HEK293 (cell line): ENCODE measurements around the gene CKLF.

Experiments
- GLI4 ChIP-seq: fragments of 450-650 bp; formaldehyde crosslinking; IDR thresholded peaks from 2 replicates; pipeline ENCODE4 v1.5.1; 2016; ENCODE audit warnings: missing biosample characterization, missing genetic modification characterization
- HOXD13 ChIP-seq: sonication (generic); formaldehyde crosslinking; IDR thresholded peaks from 2 replicates; pipeline ENCODE4 v1.8.0; 2022; ENCODE audit warnings: missing genetic modification reagents, borderline replicate concordance
- IKZF3 ChIP-seq: fragments of 450-650 bp; IDR thresholded peaks from 2 replicates; pipeline ENCODE4 v1.5.0; 2018; ENCODE audit warnings: missing biosample characterization, mild to moderate bottlenecking, missing genetic modification characterization, moderate library complexity
- SCRT2 ChIP-seq: fragments of 450-650 bp; formaldehyde crosslinking; IDR thresholded peaks from 2 replicates; pipeline ENCODE4 v1.5.1; 2016; ENCODE audit warnings: missing biosample characterization, missing genetic modification characterization
- TCF7L2 ChIP-seq: IDR thresholded peaks from 2 replicates; pipeline ENCODE4 v1.6.1; 2011; ENCODE audit warnings: low read depth, mild to moderate bottlenecking, inconsistent platforms, low read length, moderate library complexity, borderline replicate concordance
- ZBTB1 ChIP-seq: fragments of 450-650 bp; formaldehyde crosslinking; IDR thresholded peaks from 2 replicates; pipeline ENCODE4 v1.5.1; 2016; ENCODE audit warnings: missing biosample characterization, missing genetic modification characterization
- ZBTB17 ChIP-seq: fragments of 450-650 bp; formaldehyde crosslinking; IDR thresholded peaks from 2 replicates; pipeline ENCODE4 v1.5.1; 2016; ENCODE audit warnings: missing biosample characterization, missing genetic modification characterization
- ZBTB7A ChIP-seq: fragments of 450-650 bp; formaldehyde crosslinking; IDR thresholded peaks from 2 replicates; pipeline ENCODE4 v1.5.1; 2016; ENCODE audit warnings: low read depth, missing biosample characterization, missing genetic modification characterization
- ZEB2 ChIP-seq: fragments of 450-650 bp; formaldehyde crosslinking; IDR thresholded peaks from 2 replicates; pipeline ENCODE4 v1.5.1; 2016; ENCODE audit warnings: missing biosample characterization, missing genetic modification characterization
- ZFP37 ChIP-seq: fragments of 450-650 bp; formaldehyde crosslinking; IDR thresholded peaks from 2 replicates; pipeline ENCODE4 v1.5.1; 2016; ENCODE audit warnings: missing biosample characterization, missing genetic modification characterization
- ZFP41 ChIP-seq: fragments of 450-650 bp; formaldehyde crosslinking; IDR thresholded peaks from 2 replicates; pipeline ENCODE4 v1.5.1; 2016; ENCODE audit warnings: missing biosample characterization, missing genetic modification characterization, borderline replicate concordance
- ZNF138 ChIP-seq: fragments of 450-650 bp; formaldehyde crosslinking; IDR thresholded peaks from 2 replicates; pipeline ENCODE4 v1.5.1; 2016; ENCODE audit warnings: missing biosample characterization, missing genetic modification characterization, borderline replicate concordance
- ZNF146 ChIP-seq: fragments of 450-650 bp; formaldehyde crosslinking; IDR thresholded peaks from 2 replicates; pipeline ENCODE4 v1.5.1; 2016; ENCODE audit warnings: missing biosample characterization, missing genetic modification characterization
- ZNF157 ChIP-seq: fragments of 450-650 bp; formaldehyde crosslinking; IDR thresholded peaks from 2 replicates; pipeline ENCODE4 v1.5.1; 2016; ENCODE audit warnings: missing biosample characterization, missing genetic modification characterization
- ZNF350 ChIP-seq: fragments of 450-650 bp; formaldehyde crosslinking; IDR thresholded peaks from 2 replicates; pipeline ENCODE4 v1.5.0; 2017; ENCODE audit warnings: missing biosample characterization, mild to moderate bottlenecking, missing genetic modification characterization
- ZNF404 ChIP-seq: fragments of 450-650 bp; formaldehyde crosslinking; IDR thresholded peaks from 2 replicates; pipeline ENCODE4 v1.5.1; 2017; ENCODE audit warnings: missing biosample characterization, missing genetic modification characterization
- ZNF416 ChIP-seq: fragments of 450-650 bp; formaldehyde crosslinking; IDR thresholded peaks from 2 replicates; pipeline ENCODE4 v1.5.1; 2016; ENCODE audit warnings: missing biosample characterization, missing genetic modification characterization
- ZNF423 ChIP-seq: fragments of 450-650 bp; formaldehyde crosslinking; IDR thresholded peaks from 2 replicates; pipeline ENCODE4 v1.5.1; 2016; ENCODE audit warnings: missing biosample characterization, missing genetic modification characterization
- ZNF521 ChIP-seq: fragments of 450-650 bp; formaldehyde crosslinking; IDR thresholded peaks from 2 replicates; pipeline ENCODE4 v1.5.1; 2017; ENCODE audit warnings: missing biosample characterization, mild to moderate bottlenecking, missing genetic modification characterization
- ZNF530 ChIP-seq: fragments of 450-650 bp; formaldehyde crosslinking; IDR thresholded peaks from 2 replicates; pipeline ENCODE4 v1.5.1; 2016; ENCODE audit warnings: low read depth, missing biosample characterization, missing genetic modification characterization
- ZNF555 ChIP-seq: fragments of 450-650 bp; formaldehyde crosslinking; conservative IDR thresholded peaks from 2 replicates; pipeline ENCODE4 v1.5.1; 2017; ENCODE audit warnings: missing biosample characterization, mild to moderate bottlenecking, missing genetic modification characterization, inconsistent platforms
- ZNF585B ChIP-seq: fragments of 450-650 bp; formaldehyde crosslinking; IDR thresholded peaks from 2 replicates; pipeline ENCODE4 v1.5.1; 2016; ENCODE audit warnings: missing biosample characterization, missing genetic modification characterization
- ZNF596 ChIP-seq: fragments of 450-650 bp; IDR thresholded peaks from 2 replicates; pipeline ENCODE4 v1.5.0; 2018; ENCODE audit warnings: missing biosample characterization, mild to moderate bottlenecking, missing genetic modification characterization, moderate library complexity
- ZNF664 ChIP-seq: fragments of 450-650 bp; formaldehyde crosslinking; IDR thresholded peaks from 2 replicates; pipeline ENCODE4 v1.5.1; 2016; ENCODE audit warnings: missing biosample characterization, missing genetic modification characterization
- ZNF677 ChIP-seq: fragments of 450-650 bp; IDR thresholded peaks from 2 replicates; pipeline ENCODE4 v1.5.0; 2018; ENCODE audit warnings: missing biosample characterization, mild to moderate bottlenecking, missing genetic modification characterization, moderate library complexity
- ZNF701 ChIP-seq: fragments of 450-650 bp; formaldehyde crosslinking; IDR thresholded peaks from 2 replicates; pipeline ENCODE4 v1.5.1; 2016; ENCODE audit warnings: missing biosample characterization, missing genetic modification characterization
- ZNF792 ChIP-seq: fragments of 450-650 bp; formaldehyde crosslinking; IDR thresholded peaks from 2 replicates; pipeline ENCODE4 v1.5.1; 2016; ENCODE audit warnings: missing biosample characterization, missing genetic modification characterization
- ZNF830 ChIP-seq: fragments of 450-650 bp; IDR thresholded peaks from 2 replicates; pipeline ENCODE4 v1.5.0; 2018; ENCODE audit warnings: missing biosample characterization, missing genetic modification characterization, low read depth, mild to moderate bottlenecking, moderate library complexity
- ZNF843 ChIP-seq: fragments of 450-650 bp; formaldehyde crosslinking; IDR thresholded peaks from 2 replicates; pipeline ENCODE4 v1.5.1; 2016; ENCODE audit warnings: missing biosample characterization, missing genetic modification characterization
- TF ChIP-seq, protein P1 (sequence below): fragments of 450-650 bp; formaldehyde crosslinking; IDR thresholded peaks from 2 replicates; pipeline ENCODE4 v1.5.1; 2016; ENCODE audit warnings: missing biosample characterization, missing genetic modification characterization
- TF ChIP-seq, protein P2 (sequence below): fragments of 450-650 bp; formaldehyde crosslinking; IDR thresholded peaks from 2 replicates; pipeline ENCODE4 v1.5.1; 2016; ENCODE audit warnings: missing biosample characterization, missing genetic modification characterization
- TF ChIP-seq, protein P3 (sequence below): fragments of 450-650 bp; formaldehyde crosslinking; conservative IDR thresholded peaks from 2 replicates; pipeline ENCODE4 v1.5.1; 2016; ENCODE audit warnings: low read depth, missing biosample characterization, missing genetic modification characterization
- TF ChIP-seq, protein P4 (sequence below): fragments of 450-650 bp; formaldehyde crosslinking; IDR thresholded peaks from 2 replicates; pipeline ENCODE4 v1.5.1; 2016; ENCODE audit warnings: missing biosample characterization, missing genetic modification characterization

Gene CKLF

DNA sequence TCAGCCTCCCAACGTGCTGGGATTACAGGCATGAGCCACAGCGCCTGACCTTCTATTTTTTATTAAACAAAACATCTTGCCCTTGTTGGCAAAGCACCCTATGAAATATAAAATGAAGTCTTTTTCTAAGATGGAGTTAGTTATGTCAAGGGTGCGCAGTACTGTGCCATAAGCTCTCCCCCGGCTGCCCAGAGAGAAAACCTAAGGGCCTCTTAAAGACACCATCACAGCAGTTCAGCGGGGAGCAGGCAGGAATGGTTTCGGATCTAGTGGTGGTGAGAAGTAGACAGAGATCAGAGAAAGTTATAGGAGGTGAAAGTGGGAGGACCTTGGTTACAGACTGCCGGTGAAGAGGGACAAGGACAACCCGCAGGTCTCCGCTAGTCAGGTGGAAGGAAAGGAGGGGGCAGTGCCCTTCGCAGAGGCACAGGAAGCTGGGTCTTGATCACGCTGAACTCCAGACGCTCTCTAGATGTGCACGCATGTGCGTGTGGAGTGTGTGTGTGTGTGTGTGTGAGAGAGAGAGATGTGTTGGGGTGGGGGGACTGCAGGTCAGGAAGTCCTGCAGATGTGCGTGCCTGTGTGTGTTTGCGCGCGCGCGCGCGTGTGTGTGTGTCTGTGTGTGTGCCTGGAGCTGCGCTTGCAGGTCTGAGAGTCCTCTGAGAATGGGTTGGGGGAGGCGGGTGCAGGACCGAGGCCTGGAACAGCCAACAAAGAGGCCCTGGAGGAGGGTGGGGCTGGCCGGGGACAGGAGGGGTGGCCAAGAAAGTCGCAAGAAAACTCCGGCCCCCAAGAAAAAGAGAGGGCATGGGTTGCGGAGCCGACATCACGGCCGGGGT lies 51.4 kb downstream of the CKLF start (continued):
- TF ChIP-seq, protein P1, sequence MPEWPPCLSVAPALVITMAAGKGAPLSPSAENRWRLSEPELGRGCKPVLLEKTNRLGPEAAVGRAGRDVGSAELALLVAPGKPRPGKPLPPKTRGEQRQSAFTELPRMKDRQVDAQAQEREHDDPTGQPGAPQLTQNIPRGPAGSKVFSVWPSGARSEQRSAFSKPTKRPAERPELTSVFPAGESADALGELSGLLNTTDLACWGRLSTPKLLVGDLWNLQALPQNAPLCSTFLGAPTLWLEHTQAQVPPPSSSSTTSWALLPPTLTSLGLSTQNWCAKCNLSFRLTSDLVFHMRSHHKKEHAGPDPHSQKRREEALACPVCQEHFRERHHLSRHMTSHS: no peak
- TF ChIP-seq ZNF830 (no peak), SCRT2 (tag by site-specific recombination) (peak; percentile 62), ZNF596 (no peak), ZNF585B (no peak), ZNF701 (tag by site-specific recombination) (no peak; the same call in 1 of the 2 replicates), TCF7L2 (no peak), ZFP41 (tag by site-specific recombination) (no peak), ZNF677 (tag by site-specific recombination) (no peak), ZBTB7A (tag by site-specific recombination) (peak; percentile 79; the same call in 1 of the 2 replicates), HOXD13 (CRISPR knock-in tag) (no peak), ZBTB17 (peak; percentile 87), ZNF157 (tag by site-specific recombination) (0 out of 2 replicates have a peak, but pooled peaks have one; percentile 28), ZNF404 (tag by site-specific recombination) (no peak), ZNF146 (tag by site-specific recombination) (no peak), ZNF416 (tag by site-specific recombination) (peak; percentile 31; the same call in 1 of the 2 replicates), ZEB2 (tag by site-specific recombination) (no peak; the same call in none of the 2 replicates), ZNF555 (tag by site-specific recombination) (no peak), ZNF350 (tag by site-specific recombination) (no peak), ZFP37 (tag by site-specific recombination) (peak; percentile 27; the same call in 1 of the 2 replicates), IKZF3 (tag by site-specific recombination) (no peak), GLI4 (tag by site-specific recombination) (peak; percentile 50; the same call in 1 of the 2 replicates), ZNF423 (tag by site-specific recombination) (0 out of 2 replicates have a peak, but pooled peaks have one; percentile 43), ZNF843 (tag by site-specific recombination) (peak; percentile 75), ZNF792 (tag by site-specific recombination) (peak; percentile 87), ZNF138 (tag by site-specific recombination) (no peak), ZNF521 (tag by site-specific recombination) (no peak), ZBTB1 (tag by site-specific recombination) (no peak), ZNF530 (tag by site-specific recombination) (no peak), ZNF664 (tag by site-specific recombination) (peak; percentile 23; the same call in 1 of the 2 replicates)
- TF ChIP-seq, protein P2, sequence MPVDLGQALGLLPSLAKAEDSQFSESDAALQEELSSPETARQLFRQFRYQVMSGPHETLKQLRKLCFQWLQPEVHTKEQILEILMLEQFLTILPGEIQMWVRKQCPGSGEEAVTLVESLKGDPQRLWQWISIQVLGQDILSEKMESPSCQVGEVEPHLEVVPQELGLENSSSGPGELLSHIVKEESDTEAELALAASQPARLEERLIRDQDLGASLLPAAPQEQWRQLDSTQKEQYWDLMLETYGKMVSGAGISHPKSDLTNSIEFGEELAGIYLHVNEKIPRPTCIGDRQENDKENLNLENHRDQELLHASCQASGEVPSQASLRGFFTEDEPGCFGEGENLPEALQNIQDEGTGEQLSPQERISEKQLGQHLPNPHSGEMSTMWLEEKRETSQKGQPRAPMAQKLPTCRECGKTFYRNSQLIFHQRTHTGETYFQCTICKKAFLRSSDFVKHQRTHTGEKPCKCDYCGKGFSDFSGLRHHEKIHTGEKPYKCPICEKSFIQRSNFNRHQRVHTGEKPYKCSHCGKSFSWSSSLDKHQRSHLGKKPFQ: no peak
- TF ChIP-seq, protein P3, sequence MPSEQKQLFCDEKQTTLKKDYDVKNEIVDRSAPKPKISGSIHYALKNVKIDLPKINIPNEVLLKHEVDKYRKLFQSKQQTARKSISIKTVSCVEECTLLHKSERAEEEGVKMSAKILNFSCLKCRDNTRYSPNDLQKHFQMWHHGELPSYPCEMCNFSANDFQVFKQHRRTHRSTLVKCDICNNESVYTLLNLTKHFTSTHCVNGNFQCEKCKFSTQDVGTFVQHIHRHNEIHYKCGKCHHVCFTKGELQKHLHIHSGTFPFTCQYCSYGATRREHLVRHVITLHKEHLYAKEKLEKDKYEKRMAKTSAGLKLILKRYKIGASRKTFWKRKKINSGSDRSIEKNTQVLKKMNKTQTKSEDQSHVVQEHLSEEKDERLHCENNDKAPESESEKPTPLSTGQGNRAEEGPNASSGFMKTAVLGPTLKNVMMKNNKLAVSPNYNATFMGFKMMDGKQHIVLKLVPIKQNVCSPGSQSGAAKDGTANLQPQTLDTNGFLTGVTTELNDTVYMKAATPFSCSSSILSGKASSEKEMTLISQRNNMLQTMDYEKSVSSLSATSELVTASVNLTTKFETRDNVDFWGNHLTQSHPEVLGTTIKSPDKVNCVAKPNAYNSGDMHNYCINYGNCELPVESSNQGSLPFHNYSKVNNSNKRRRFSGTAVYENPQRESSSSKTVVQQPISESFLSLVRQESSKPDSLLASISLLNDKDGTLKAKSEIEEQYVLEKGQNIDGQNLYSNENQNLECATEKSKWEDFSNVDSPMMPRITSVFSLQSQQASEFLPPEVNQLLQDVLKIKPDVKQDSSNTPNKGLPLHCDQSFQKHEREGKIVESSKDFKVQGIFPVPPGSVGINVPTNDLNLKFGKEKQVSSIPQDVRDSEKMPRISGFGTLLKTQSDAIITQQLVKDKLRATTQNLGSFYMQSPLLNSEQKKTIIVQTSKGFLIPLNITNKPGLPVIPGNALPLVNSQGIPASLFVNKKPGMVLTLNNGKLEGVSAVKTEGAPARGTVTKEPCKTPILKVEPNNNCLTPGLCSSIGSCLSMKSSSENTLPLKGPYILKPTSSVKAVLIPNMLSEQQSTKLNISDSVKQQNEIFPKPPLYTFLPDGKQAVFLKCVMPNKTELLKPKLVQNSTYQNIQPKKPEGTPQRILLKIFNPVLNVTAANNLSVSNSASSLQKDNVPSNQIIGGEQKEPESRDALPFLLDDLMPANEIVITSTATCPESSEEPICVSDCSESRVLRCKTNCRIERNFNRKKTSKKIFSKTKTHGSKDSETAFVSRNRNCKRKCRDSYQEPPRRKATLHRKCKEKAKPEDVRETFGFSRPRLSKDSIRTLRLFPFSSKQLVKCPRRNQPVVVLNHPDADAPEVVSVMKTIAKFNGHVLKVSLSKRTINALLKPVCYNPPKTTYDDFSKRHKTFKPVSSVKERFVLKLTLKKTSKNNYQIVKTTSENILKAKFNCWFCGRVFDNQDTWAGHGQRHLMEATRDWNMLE: no peak
- TF ChIP-seq, protein P4, sequence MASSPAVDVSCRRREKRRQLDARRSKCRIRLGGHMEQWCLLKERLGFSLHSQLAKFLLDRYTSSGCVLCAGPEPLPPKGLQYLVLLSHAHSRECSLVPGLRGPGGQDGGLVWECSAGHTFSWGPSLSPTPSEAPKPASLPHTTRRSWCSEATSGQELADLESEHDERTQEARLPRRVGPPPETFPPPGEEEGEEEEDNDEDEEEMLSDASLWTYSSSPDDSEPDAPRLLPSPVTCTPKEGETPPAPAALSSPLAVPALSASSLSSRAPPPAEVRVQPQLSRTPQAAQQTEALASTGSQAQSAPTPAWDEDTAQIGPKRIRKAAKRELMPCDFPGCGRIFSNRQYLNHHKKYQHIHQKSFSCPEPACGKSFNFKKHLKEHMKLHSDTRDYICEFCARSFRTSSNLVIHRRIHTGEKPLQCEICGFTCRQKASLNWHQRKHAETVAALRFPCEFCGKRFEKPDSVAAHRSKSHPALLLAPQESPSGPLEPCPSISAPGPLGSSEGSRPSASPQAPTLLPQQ (tag by site-specific recombination): peak; percentile 83
